Gastrocnemius medialis (tissue), 4 donors: ENCODE data around the gene WNK2.

Source experiments
- POLR2A ChIP-seq, 2 donors: fragments of 450-650 bp; IDR thresholded peaks; one replicate each; pipeline ENCODE4 v1.6.1; 2017; ENCODE audit warnings: antibody characterized with exemption in 2 of 2, mild to moderate bottlenecking in 2 of 2, moderate library complexity in 2 of 2
- TF ChIP-seq, protein P1 (sequence below), 5 experiments: fragments of 450-650 bp in 3 of 5; fragments of 200-600 bp in 2 of 5; sonication (generic) in 2 of 5; IDR thresholded peaks in 4 of 5; conservative IDR thresholded peaks in 1 of 5; 1 replicate in 4 of 5; 2 replicates in 1 of 5; pipeline ENCODE4 v1.5.1; 2016 to 2019; ENCODE audit warnings: antibody characterized with exemption in 5 of 5, mild to moderate bottlenecking in 3 of 5, moderate library complexity in 3 of 5

- TF ChIP-seq, protein P1, sequence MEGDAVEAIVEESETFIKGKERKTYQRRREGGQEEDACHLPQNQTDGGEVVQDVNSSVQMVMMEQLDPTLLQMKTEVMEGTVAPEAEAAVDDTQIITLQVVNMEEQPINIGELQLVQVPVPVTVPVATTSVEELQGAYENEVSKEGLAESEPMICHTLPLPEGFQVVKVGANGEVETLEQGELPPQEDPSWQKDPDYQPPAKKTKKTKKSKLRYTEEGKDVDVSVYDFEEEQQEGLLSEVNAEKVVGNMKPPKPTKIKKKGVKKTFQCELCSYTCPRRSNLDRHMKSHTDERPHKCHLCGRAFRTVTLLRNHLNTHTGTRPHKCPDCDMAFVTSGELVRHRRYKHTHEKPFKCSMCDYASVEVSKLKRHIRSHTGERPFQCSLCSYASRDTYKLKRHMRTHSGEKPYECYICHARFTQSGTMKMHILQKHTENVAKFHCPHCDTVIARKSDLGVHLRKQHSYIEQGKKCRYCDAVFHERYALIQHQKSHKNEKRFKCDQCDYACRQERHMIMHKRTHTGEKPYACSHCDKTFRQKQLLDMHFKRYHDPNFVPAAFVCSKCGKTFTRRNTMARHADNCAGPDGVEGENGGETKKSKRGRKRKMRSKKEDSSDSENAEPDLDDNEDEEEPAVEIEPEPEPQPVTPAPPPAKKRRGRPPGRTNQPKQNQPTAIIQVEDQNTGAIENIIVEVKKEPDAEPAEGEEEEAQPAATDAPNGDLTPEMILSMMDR (IDR thresholded peaks at IDR 0.05 in 4 of 5, conservative IDR thresholded peaks at IDR 0.05 in 1 of 5): no peak
- no peak for TF ChIP-seq POLR2A (IDR thresholded peaks at IDR 0.05)
Observed at GRCh38 chr9:93209576-93210323, 25.8 kb downstream of the WNK2 start.
